Brain microvascular endothelial cell (primary cell): ENCODE measurements around the gene GRAMD1B.
"Not testable (repeated sequence)": the region's sequence is repeated elsewhere in the genome, so short reads cannot be mapped to it uniquely, and the experiment has no call there.

Experiments
- DNase-seq: peaks from one replicate; pipeline ENCODE4 v3.0.0-alpha.2; 2020
- H3K27ac ChIP-seq: fragments of 250-450 bp; sonication (Bioruptor Pico); 2 replicates; pipeline ENCODE4 v1.5.1; 2020; ENCODE audit warnings: mild to moderate bottlenecking, moderate library complexity
- H3K27me3 ChIP-seq: fragments of 250-450 bp; sonication (Bioruptor Pico); replicated peaks from 2 replicates; pipeline ENCODE4 v1.5.1; 2020; ENCODE audit warnings: mild to moderate bottlenecking
- H3K36me3 ChIP-seq: fragments of 250-450 bp; sonication (Bioruptor Pico); replicated peaks from 2 replicates; pipeline ENCODE4 v1.5.1; 2020; ENCODE audit warnings: mild to moderate bottlenecking
- H3K4me3 ChIP-seq: 2 replicates; pipeline ENCODE4 v1.5.1; 2011; ENCODE audit warnings: low read depth, mild to moderate bottlenecking, control low read depth, low read length, moderate library complexity
- CTCF ChIP-seq: IDR thresholded peaks from 2 replicates; pipeline ENCODE4 v1.5.1; 2011; ENCODE audit warnings: low read depth, mild to moderate bottlenecking, moderate library complexity, low read length, control low read depth, inconsistent platforms; ENCODE audit errors: missing control alignments
- in situ Hi-C: cut with HindIII; loops from 2 replicates; pipeline ENCODE4 v1.10.0; 2017; ENCODE audit warnings: low sequenced_read_pairs, low pct_ligation_motif_present

GRAMD1B gene

GRCh38 chr11:123457187-123457770, 27.2 kb downstream of the GRAMD1B start:
- no peak overlapping the region for H3K27ac ChIP-seq
- DNase-seq, result no peak
- no peak for TF ChIP-seq CTCF
- H3K27me3 ChIP-seq, result no peaks in the 10 kb centered on the region
- H3K36me3 ChIP-seq, result no peaks in the 10 kb centered on the region
- H3K4me3 ChIP-seq, result no peak overlapping the region
- in situ Hi-C loops, result no loop called here

GRCh38 chr11:123458501-123458900, 28.4 kb downstream of the GRAMD1B start:
- in situ Hi-C loops, result no loop called here
- Histone ChIP-seq H3K27me3 (no peaks in the 10 kb centered on the region), H3K36me3 (no peaks in the 10 kb centered on the region), H3K4me3 (no peak overlapping the region), H3K27ac (no peak overlapping the region)
- no peak for DNase-seq
- no peak for TF ChIP-seq CTCF

GRCh38 chr11:123460012-123460700, 30.1 kb downstream of the GRAMD1B start:
- in situ Hi-C loops, result no loop called here
- H3K27me3 ChIP-seq, result no peaks in the 10 kb centered on the region
- H3K4me3 ChIP-seq, result no peak overlapping the region
- no peaks in the 10 kb centered on the region for H3K36me3 ChIP-seq
- TF ChIP-seq CTCF, result no peak
- no peak for DNase-seq
- H3K27ac ChIP-seq, result no peak overlapping the region

GRCh38 chr11:123461164-123461563, 31.1 kb downstream of the GRAMD1B start:
- H3K27ac ChIP-seq, result no peak overlapping the region
- H3K36me3 ChIP-seq, result no peaks in the 10 kb centered on the region
- in situ Hi-C loops, result no loop called here
- TF ChIP-seq CTCF, result no peak
- no peak overlapping the region for H3K4me3 ChIP-seq
- DNase-seq, result no peak
- H3K27me3 ChIP-seq, result no peaks in the 10 kb centered on the region

- H3K36me3 ChIP-seq, DNase-seq, H3K4me3 ChIP-seq, in situ Hi-C loops, H3K27ac ChIP-seq, H3K27me3 ChIP-seq: not testable (repeated sequence)
Observed at GRCh38 chr11:123465667-123466066, 35.6 kb downstream of the GRAMD1B start.

- DNase-seq, H3K27me3 ChIP-seq, H3K27ac ChIP-seq, H3K36me3 ChIP-seq, H3K4me3 ChIP-seq, in situ Hi-C loops: not testable (repeated sequence)
Observed at GRCh38 chr11:123466172-123466571, 36.1 kb downstream of the GRAMD1B start.

- in situ Hi-C loops, result no loop called here
- H3K27me3 ChIP-seq, result no peaks in the 10 kb centered on the region
- no peak overlapping the region for H3K27ac ChIP-seq
- H3K36me3 ChIP-seq, result no peaks in the 10 kb centered on the region
- no peak for TF ChIP-seq CTCF
- H3K4me3 ChIP-seq, result no peak overlapping the region
- DNase-seq, result no peak
Observed at GRCh38 chr11:123469089-123469488, 39.0 kb downstream of the GRAMD1B start.
